Body of pancreas (tissue), 4 donors: ENCODE results near the gene GALNT16.

Experiments used
- CTCF ChIP-seq, 7 experiments: fragments of 450-650 bp in 4 of 7; fragments of 200-600 bp in 3 of 7; sonication (generic) in 3 of 7; IDR thresholded peaks; one replicate each; pipeline ENCODE4 v1.5.1; 2016 to 2019; ENCODE audit warnings: antibody characterized with exemption in 7 of 7
- POLR2A ChIP-seq, 3 donors: fragments of 450-650 bp; IDR thresholded peaks; one replicate each; pipeline ENCODE4 v1.6.1; 2016; ENCODE audit warnings: antibody characterized with exemption in 3 of 3, mild to moderate bottlenecking in 2 of 3

GRCh38 chr14:69350892-69351291 is 90.9 kb downstream of the GALNT16 start:
- TF ChIP-seq POLR2A (IDR thresholded peaks at IDR 0.05), result no peak
- no peak for TF ChIP-seq CTCF (IDR thresholded peaks at IDR 0.05)
